A549 (cell line): Measurements from ENCODE around the gene THEMIS. TPM values are rescaled to one million over a fixed set of nuclear protein-coding genes. Genes with fewer than 3 reads are reported as not detected.

Experiments used
- ATAC-seq, 2 experiments: fragments of 200-7000 bp in 1 of 2; fragments of >200 bp in 1 of 2; cut with Nextera tagmentation in 1 of 2; cut with Tn5 transposase in 1 of 2; 3 replicates each; pipeline versions ENCODE4 v1.8.0 to v1.9.1; 2018 to 2020; ENCODE audit warnings: mild to moderate bottlenecking in 1 of 2, moderate library complexity in 1 of 2
- CTCF ChIA-PET: fragments of 300-600 bp; sonication (Branson Sonifier 250); formaldehyde crosslinking; extraction: SDS; loops from one replicate; lab custom pipeline; 2021; ENCODE audit warnings: antibody characterized with exemption, inconsistent platforms; lab: Yijun Ruan, JAX
- POLR2A ChIA-PET: fragments of 350-600 bp; formaldehyde crosslinking; extraction: SDS; loops from one replicate; lab custom pipeline; 2021; ENCODE audit warnings: antibody characterized with exemption, inconsistent platforms; lab: Yijun Ruan, JAX
- DNase-seq, 2 experiments: peaks; one replicate each; pipeline versions ENCODE4 v3.0.0 to v3.0.0-alpha.2; 2011 to 2016; ENCODE audit warnings: low read depth in 1 of 2, low spot score in 1 of 2
- FAIRE-seq: peaks from 2 replicates; lab custom pipeline; 2011; peaks lifted over from hg19 to GRCh38; lab: Jason Lieb, UNC
- H3K27ac ChIP-seq, 2 experiments: fragments of >200 bp; sonication (Bioruptor Twin); formaldehyde crosslinking; 3 replicates each; pipeline ENCODE4 v1.5.1; 2016 to 2017
- H3K4me1 ChIP-seq: fragments of >200 bp; sonication (Bioruptor Twin); formaldehyde crosslinking; 3 replicates; pipeline ENCODE4 v1.6.1; 2016
- H3K4me2 ChIP-seq: fragments of >200 bp; sonication (Bioruptor Twin); formaldehyde crosslinking; 3 replicates; pipeline ENCODE4 v1.6.1; 2016
- H3K4me3 ChIP-seq: fragments of >200 bp; sonication (Bioruptor Twin); formaldehyde crosslinking; 3 replicates; pipeline ENCODE4 v1.5.1; 2016
- H3K9me3 ChIP-seq: fragments of >200 bp; sonication (Bioruptor Twin); formaldehyde crosslinking; 3 replicates; pipeline ENCODE4 v1.6.1; 2016
- CBX2 ChIP-seq: fragments of 200-600 bp; sonication (generic); IDR thresholded peaks from 2 replicates; pipeline ENCODE4 v1.6.1; 2016; ENCODE audit warnings: low read depth, mild to moderate bottlenecking, borderline replicate concordance
- CHD2 ChIP-seq: fragments of 150-350 bp; IDR thresholded peaks from 2 replicates; pipeline ENCODE4 v1.6.1; 2014; ENCODE audit warnings: low read length; ENCODE audit not compliant: partially characterized antibody
- EHMT2 ChIP-seq: fragments of 200-600 bp; sonication (generic); IDR thresholded peaks from 2 replicates; pipeline ENCODE4 v1.6.1; 2016; ENCODE audit warnings: antibody characterized with exemption, low read depth, mild to moderate bottlenecking, moderate library complexity
- ESRRA ChIP-seq: fragments of 150-350 bp; IDR thresholded peaks from 2 replicates; pipeline ENCODE4 v1.6.1; 2014; ENCODE audit warnings: mild to moderate bottlenecking, low read length, borderline replicate concordance
- FOSL2 ChIP-seq, 2 experiments: fragments of 450-650 bp in 1 of 2; fragments of >200 bp in 1 of 2; sonication (Bioruptor Twin) in 1 of 2; formaldehyde crosslinking; IDR thresholded peaks; 2 replicates each; pipeline versions ENCODE4 v1.5.0 to v1.6.1; 2016 to 2020; ENCODE audit warnings: mild to moderate bottlenecking in 1 of 2, moderate library complexity in 1 of 2
- GATA3 ChIP-seq: IDR thresholded peaks from 2 replicates; pipeline ENCODE4 v1.6.1; 2012; ENCODE audit warnings: borderline replicate concordance
- HDAC2 ChIP-seq: fragments of 200-600 bp; sonication (generic); IDR thresholded peaks from 2 replicates; pipeline ENCODE4 v1.6.1; 2016
- HEYL ChIP-seq: fragments of 250-450 bp; sonication (Bioruptor Pico); IDR thresholded peaks from 2 replicates; pipeline ENCODE4 v1.8.0; 2021; ENCODE audit warnings: mild to moderate bottlenecking, moderate library complexity
- JUNB ChIP-seq: fragments of >200 bp; sonication (Bioruptor Twin); formaldehyde crosslinking; IDR thresholded peaks from 2 replicates; pipeline ENCODE4 v1.6.1; 2016
- MAFK ChIP-seq: fragments of 450-650 bp; IDR thresholded peaks from 2 replicates; pipeline ENCODE4 v1.6.1; 2014; ENCODE audit not compliant: partially characterized antibody
- NFE2L2 ChIP-seq: fragments of 150-350 bp; conservative IDR thresholded peaks from 2 replicates; pipeline ENCODE4 v1.6.1; 2014; ENCODE audit warnings: low read length
- POLR2AphosphoS2 ChIP-seq: conservative IDR thresholded peaks from 2 replicates; pipeline ENCODE4 v1.6.1; 2012; ENCODE audit warnings: low read length, improper control_type of control experiment, inconsistent platforms
- RARB ChIP-seq: fragments of 250-450 bp; sonication (Bioruptor Pico); IDR thresholded peaks from 2 replicates; pipeline ENCODE4 v1.8.0; 2021; ENCODE audit warnings: mild to moderate bottlenecking, moderate library complexity
- RFX5 ChIP-seq: fragments of 450-650 bp; IDR thresholded peaks from 2 replicates; pipeline ENCODE4 v1.7.1; 2014; ENCODE audit warnings: antibody characterized with exemption, mild to moderate bottlenecking, moderate library complexity
- RNF2 ChIP-seq: fragments of 200-600 bp; sonication (generic); IDR thresholded peaks from 2 replicates; pipeline ENCODE4 v1.6.1; 2016; ENCODE audit warnings: low read depth, mild to moderate bottlenecking, antibody characterized with exemption, moderate library complexity, borderline replicate concordance
- ZSCAN20 ChIP-seq: fragments of 250-450 bp; sonication (Bioruptor Pico); IDR thresholded peaks from 2 replicates; pipeline ENCODE4 v1.8.0; 2022; ENCODE audit warnings: mild to moderate bottlenecking, moderate library complexity
- WGBS: methylation state at CpG from one replicate; pipeline ENCODE4 v1.1.6; 2017; ENCODE audit errors: missing lambda C conversion rate; 5-methylcytosine and 5-hydroxymethylcytosine counted together
- polyA plus RNA-seq, 4 experiments: library from polyadenylated mRNA; depleted of rRNA in 3 of 4; stranded (reverse); fragments of >200 nt; fragmentation: RNase III in 1 of 4; extraction: RNeasy Plus Mini Kit Qiagen cat#74134 plus additional on column Dnase treatment in 1 of 4; gene quantifications; 2 replicates in 3 of 4; 3 replicates in 1 of 4; pipeline ENCODE4 v1.2.3, GENCODE V29; 2011 to 2017
- TF ChIP-seq, protein P1 (sequence below): fragments of >200 bp; sonication (Bioruptor Twin); formaldehyde crosslinking; IDR thresholded peaks from 3 replicates; pipeline ENCODE4 v1.5.1; 2016
- TF ChIP-seq, protein P2 (sequence below): fragments of >200 bp; sonication (Bioruptor Twin); formaldehyde crosslinking; IDR thresholded peaks from 2 replicates; pipeline ENCODE4 v1.6.1; 2016
- TF ChIP-seq, protein P3 (sequence below): fragments of 250-450 bp; sonication (Bioruptor Pico); IDR thresholded peaks from 2 replicates; pipeline ENCODE4 v1.5.0; 2021; ENCODE audit warnings: mild to moderate bottlenecking, moderate library complexity, borderline replicate concordance
- TF ChIP-seq, protein P4 (sequence below): fragments of 200-600 bp; sonication (generic); IDR thresholded peaks from 2 replicates; pipeline ENCODE4 v1.6.1; 2016; ENCODE audit warnings: antibody characterized with exemption, mild to moderate bottlenecking, moderate library complexity
- TF ChIP-seq, protein P5 (sequence below): IDR thresholded peaks from 2 replicates; pipeline ENCODE4 v1.6.1; 2012

THEMIS gene
- polyA plus RNA-seq, 2 of the 4 experiments (the other 2 are of a cell fraction), result not detected

DNA sequence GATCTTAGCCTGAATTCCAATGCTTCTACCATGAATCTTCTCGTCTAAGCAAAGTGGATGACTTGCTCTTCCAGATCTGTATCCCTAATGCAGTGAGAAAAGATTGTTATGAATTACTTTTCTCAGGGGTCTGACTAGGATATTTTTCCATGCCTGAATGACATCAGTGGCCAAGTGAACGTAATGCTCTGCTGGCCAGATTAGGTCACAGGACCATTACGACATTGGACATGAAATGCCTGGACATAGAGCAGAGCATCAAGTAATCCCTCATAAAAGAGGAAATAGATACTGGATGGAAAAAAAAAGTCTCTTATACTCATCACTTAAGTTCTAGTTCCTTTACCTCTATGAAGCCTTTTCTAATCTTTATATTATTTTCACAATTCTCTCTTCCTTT lies 12.1 kb upstream of the THEMIS start:
- DNase-seq, result no peak
- POLR2A ChIA-PET, result no interaction called here
- no peak for ATAC-seq
- CTCF ChIA-PET, result no interaction called here
- FAIRE-seq, result no peak
- H3K27ac ChIP-seq, result no peak overlapping the region
- no peaks in the 10 kb centered on the region for H3K4me1 ChIP-seq
- no peak overlapping the region for H3K4me3 ChIP-seq
- H3K4me2 ChIP-seq, result no peak overlapping the region
- WGBS, result 21% methylated on average over 3 of the region's 3 CpGs
- no peaks in the 10 kb centered on the region for H3K9me3 ChIP-seq
- TF ChIP-seq, protein P1, sequence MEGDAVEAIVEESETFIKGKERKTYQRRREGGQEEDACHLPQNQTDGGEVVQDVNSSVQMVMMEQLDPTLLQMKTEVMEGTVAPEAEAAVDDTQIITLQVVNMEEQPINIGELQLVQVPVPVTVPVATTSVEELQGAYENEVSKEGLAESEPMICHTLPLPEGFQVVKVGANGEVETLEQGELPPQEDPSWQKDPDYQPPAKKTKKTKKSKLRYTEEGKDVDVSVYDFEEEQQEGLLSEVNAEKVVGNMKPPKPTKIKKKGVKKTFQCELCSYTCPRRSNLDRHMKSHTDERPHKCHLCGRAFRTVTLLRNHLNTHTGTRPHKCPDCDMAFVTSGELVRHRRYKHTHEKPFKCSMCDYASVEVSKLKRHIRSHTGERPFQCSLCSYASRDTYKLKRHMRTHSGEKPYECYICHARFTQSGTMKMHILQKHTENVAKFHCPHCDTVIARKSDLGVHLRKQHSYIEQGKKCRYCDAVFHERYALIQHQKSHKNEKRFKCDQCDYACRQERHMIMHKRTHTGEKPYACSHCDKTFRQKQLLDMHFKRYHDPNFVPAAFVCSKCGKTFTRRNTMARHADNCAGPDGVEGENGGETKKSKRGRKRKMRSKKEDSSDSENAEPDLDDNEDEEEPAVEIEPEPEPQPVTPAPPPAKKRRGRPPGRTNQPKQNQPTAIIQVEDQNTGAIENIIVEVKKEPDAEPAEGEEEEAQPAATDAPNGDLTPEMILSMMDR, result no peak
- no peak for TF ChIP-seq CBX2
- TF ChIP-seq NFE2L2, result no peak
- TF ChIP-seq CHD2, result no peak
- no peak for TF ChIP-seq HDAC2
- TF ChIP-seq, protein P2, sequence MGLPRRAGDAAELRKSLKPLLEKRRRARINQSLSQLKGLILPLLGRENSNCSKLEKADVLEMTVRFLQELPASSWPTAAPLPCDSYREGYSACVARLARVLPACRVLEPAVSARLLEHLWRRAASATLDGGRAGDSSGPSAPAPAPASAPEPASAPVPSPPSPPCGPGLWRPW, result no peak
- no peak for TF ChIP-seq ZSCAN20 (CRISPR knock-in tag)

DNA sequence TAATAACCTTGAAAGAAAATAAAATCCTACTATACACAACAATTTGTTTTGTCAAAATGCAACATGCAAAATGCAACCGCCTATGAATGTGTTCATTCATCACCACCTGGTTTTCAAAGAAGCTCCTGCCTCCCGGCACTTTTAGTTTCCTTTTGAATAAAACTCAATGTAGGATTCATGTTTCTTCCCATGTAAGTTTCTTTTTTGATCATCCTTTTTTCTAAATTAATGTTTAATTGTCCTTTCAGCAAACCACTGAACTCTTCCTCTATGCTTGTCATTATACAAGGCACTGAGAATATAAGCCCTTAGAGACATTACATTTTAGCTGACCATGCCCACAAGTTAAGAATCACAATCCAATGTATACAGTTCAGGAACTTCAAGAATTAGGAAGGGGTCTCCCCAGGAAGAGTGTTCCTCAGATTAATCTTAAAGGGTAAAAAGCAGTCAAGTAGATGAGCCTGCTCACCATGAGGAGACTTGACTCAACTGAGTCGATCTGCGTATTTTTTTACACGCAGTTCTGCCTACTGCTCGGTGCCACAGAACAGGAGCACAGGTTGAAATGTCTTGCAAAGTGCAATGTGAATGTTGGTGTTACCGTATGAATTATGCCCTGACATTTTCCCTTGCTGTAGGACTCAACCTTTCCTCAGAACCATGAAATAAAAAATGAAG lies 7.2 kb upstream of the THEMIS start:
- CTCF ChIA-PET, result interaction anchor here (1.4 kb wide), 1 partner anchor 53 kb away, joined by 4 read pairs; no protein-coding TSS in a partner anchor

DNA sequence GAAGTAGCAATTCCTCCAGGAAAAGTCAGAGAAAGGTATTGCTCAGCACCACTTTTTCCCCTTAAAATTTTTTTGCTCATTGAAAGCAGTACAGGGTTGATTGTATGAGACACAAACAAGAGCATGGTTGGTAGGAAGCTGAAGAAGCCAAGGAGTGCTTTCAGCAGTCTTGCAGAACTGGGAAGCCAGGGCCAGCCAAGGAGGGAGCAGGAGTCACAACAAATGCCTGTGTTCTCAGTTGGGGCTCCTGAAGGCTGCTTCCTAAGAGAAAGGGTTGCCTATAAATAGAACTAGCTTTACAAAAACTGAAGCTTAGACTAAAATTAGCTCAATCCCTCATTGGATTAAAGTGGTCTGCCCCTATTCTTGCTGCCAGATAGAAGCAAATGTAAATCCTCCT lies 3.3 kb upstream of the THEMIS start:
- no peak overlapping the region for H3K4me3 ChIP-seq
- CTCF ChIA-PET, result no interaction called here
- no peak for DNase-seq
- FAIRE-seq, result no peak
- H3K4me2 ChIP-seq, result no peak overlapping the region
- H3K9me3 ChIP-seq, result no peaks in the 10 kb centered on the region
- no peak overlapping the region for H3K27ac ChIP-seq
- POLR2A ChIA-PET, result no interaction called here
- ATAC-seq, result no peak
- H3K4me1 ChIP-seq, result no peaks in the 10 kb centered on the region
- TF ChIP-seq, protein P3, sequence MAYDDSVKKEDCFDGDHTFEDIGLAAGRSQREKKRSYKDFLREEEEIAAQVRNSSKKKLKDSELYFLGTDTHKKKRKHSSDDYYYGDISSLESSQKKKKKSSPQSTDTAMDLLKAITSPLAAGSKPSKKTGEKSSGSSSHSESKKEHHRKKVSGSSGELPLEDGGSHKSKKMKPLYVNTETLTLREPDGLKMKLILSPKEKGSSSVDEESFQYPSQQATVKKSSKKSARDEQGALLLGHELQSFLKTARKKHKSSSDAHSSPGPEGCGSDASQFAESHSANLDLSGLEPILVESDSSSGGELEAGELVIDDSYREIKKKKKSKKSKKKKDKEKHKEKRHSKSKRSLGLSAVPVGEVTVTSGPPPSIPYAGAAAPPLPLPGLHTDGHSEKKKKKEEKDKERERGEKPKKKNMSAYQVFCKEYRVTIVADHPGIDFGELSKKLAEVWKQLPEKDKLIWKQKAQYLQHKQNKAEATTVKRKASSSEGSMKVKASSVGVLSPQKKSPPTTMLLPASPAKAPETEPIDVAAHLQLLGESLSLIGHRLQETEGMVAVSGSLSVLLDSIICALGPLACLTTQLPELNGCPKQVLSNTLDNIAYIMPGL (CRISPR knock-in tag), result no peak
- TF ChIP-seq GATA3, result no peak
- TF ChIP-seq, protein P4, sequence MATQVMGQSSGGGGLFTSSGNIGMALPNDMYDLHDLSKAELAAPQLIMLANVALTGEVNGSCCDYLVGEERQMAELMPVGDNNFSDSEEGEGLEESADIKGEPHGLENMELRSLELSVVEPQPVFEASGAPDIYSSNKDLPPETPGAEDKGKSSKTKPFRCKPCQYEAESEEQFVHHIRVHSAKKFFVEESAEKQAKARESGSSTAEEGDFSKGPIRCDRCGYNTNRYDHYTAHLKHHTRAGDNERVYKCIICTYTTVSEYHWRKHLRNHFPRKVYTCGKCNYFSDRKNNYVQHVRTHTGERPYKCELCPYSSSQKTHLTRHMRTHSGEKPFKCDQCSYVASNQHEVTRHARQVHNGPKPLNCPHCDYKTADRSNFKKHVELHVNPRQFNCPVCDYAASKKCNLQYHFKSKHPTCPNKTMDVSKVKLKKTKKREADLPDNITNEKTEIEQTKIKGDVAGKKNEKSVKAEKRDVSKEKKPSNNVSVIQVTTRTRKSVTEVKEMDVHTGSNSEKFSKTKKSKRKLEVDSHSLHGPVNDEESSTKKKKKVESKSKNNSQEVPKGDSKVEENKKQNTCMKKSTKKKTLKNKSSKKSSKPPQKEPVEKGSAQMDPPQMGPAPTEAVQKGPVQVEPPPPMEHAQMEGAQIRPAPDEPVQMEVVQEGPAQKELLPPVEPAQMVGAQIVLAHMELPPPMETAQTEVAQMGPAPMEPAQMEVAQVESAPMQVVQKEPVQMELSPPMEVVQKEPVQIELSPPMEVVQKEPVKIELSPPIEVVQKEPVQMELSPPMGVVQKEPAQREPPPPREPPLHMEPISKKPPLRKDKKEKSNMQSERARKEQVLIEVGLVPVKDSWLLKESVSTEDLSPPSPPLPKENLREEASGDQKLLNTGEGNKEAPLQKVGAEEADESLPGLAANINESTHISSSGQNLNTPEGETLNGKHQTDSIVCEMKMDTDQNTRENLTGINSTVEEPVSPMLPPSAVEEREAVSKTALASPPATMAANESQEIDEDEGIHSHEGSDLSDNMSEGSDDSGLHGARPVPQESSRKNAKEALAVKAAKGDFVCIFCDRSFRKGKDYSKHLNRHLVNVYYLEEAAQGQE, result no peak
- TF ChIP-seq MAFK, result no peak
- no peak for TF ChIP-seq FOSL2 (IDR thresholded peaks at IDR 0.05)
- TF ChIP-seq FOSL2 (CRISPR knock-in tag; IDR thresholded peaks at IDR 0.05), result no peak
- no peak for TF ChIP-seq HEYL (CRISPR knock-in tag)
- TF ChIP-seq NFE2L2, result no peak
- TF ChIP-seq EHMT2, result no peak
- no peak for TF ChIP-seq POLR2AphosphoS2
- TF ChIP-seq, protein P5, sequence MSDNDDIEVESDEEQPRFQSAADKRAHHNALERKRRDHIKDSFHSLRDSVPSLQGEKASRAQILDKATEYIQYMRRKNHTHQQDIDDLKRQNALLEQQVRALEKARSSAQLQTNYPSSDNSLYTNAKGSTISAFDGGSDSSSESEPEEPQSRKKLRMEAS, result no peak
- no peak for TF ChIP-seq RNF2

More for the DNA sequence above, 7.2 kb upstream of the THEMIS start:
- POLR2A ChIA-PET, result no interaction called here
- H3K9me3 ChIP-seq, result no peaks in the 10 kb centered on the region
- H3K27ac ChIP-seq, result no peak overlapping the region
- TF ChIP-seq HDAC2, result no peak
- TF ChIP-seq ESRRA, result no peak
- no peak for TF ChIP-seq RFX5
- TF ChIP-seq, protein P4, result no peak
- no peak for TF ChIP-seq ZSCAN20 (CRISPR knock-in tag)
- TF ChIP-seq RARB (CRISPR knock-in tag), result no peak
- TF ChIP-seq JUNB, result no peak
- no peak overlapping the region for H3K4me3 ChIP-seq
- no peak for FAIRE-seq
- ATAC-seq, result no peak
- H3K4me1 ChIP-seq, result no peaks in the 10 kb centered on the region
- H3K4me2 ChIP-seq, result no peak overlapping the region
- WGBS, result 79% methylated on average over 7 of the region's 7 CpGs
- DNase-seq, result no peak
